K562 (cell line): ENCODE measurements around the gene MYH6. TPM values are rescaled to one million over a fixed set of nuclear protein-coding genes. Genes with fewer than 3 reads are reported as not detected.
A peak's percentile ranks its signal among the peaks of the same experiment; 100 is the strongest.

Source experiments
- ATAC-seq: fragments of 200-7000 bp; cut with Tn5 transposase; 3 replicates; pipeline ENCODE4 v1.9.1; 2020; ENCODE audit warnings: moderate library complexity
- BruUV-seq: library from RNA; stranded (reverse); fragments of 400-500 nt; replicated peaks from 2 replicates; lab custom pipeline; 2021; lab: Mats Ljungman, UMichigan
- CTCF ChIA-PET: fragments of 300-600 bp; formaldehyde crosslinking; extraction: SDS; loops from one replicate; lab custom pipeline; 2021; ENCODE audit warnings: low intra/inter-chr PET ratio; lab: Yijun Ruan, JAX
- POLR2A ChIA-PET: fragments of 300-600, 350-650 bp; sonication (Branson Sonifier 250); formaldehyde crosslinking; extraction: SDS; loops from one replicate; lab custom pipeline; 2021; ENCODE audit warnings: antibody characterized with exemption, inconsistent platforms; lab: Yijun Ruan, JAX
- DNase-seq, 4 experiments: peaks; one replicate each; pipeline versions ENCODE4 v3.0.0 to v3.0.0-alpha.2; 2011 to 2018; ENCODE audit warnings: low spot score in 3 of 4, mixed read lengths in 3 of 4; ENCODE audit errors: extremely low read depth in 1 of 4
- FAIRE-seq: peaks from 2 replicates; lab custom pipeline; 2011; peaks lifted over from hg19 to GRCh38; lab: Jason Lieb, UNC
- H2AFZ ChIP-seq: 2 replicates; pipeline ENCODE4 v1.6.0; 2011; ENCODE audit warnings: low read depth, low read length, control low read depth, inconsistent platforms
- H3K27ac ChIP-seq: fragments of 200-600 bp; 3 replicates; pipeline ENCODE4 v1.8.0; 2011; ENCODE audit warnings: low read depth, mild to moderate bottlenecking, control low read depth, inconsistent platforms, low read length, moderate library complexity, mixed read lengths; ENCODE audit errors: extremely low read depth
- H3K27me3 ChIP-seq, 2 experiments: fragments of 300-600 bp in 1 of 2; 2 replicates in 1 of 2; 3 replicates in 1 of 2; pipeline versions ENCODE4 v1.6.0 to v1.8.0; 2011; ENCODE audit warnings: inconsistent platforms in 2 of 2, low read length in 2 of 2, mild to moderate bottlenecking in 1 of 2, mixed read lengths in 1 of 2, moderate library complexity in 1 of 2; ENCODE audit not compliant: control insufficient read depth in 2 of 2, insufficient read depth in 2 of 2
- H3K36me3 ChIP-seq: fragments of 300-600 bp; 3 replicates; pipeline ENCODE4 v1.8.0; 2011; ENCODE audit warnings: mild to moderate bottlenecking, low read length, inconsistent platforms; ENCODE audit not compliant: control insufficient read depth, insufficient read depth
- H3K4me1 ChIP-seq, 2 experiments: fragments of 200-600 bp in 1 of 2; replicated peaks in 1 of 2; 2 replicates in 1 of 2; 3 replicates in 1 of 2; pipeline versions ENCODE4 v1.5.1 to v1.8.0; 2011; ENCODE audit warnings: inconsistent platforms in 2 of 2, low read length in 2 of 2, mild to moderate bottlenecking in 1 of 2, mixed read lengths in 1 of 2, moderate library complexity in 1 of 2; ENCODE audit not compliant: control insufficient read depth in 2 of 2, insufficient read depth in 2 of 2
- H3K4me2 ChIP-seq: 2 replicates; pipeline ENCODE4 v1.6.1; 2011; ENCODE audit warnings: low read length, control low read depth, inconsistent platforms, mixed read lengths; ENCODE audit not compliant: insufficient read depth
- H3K4me3 ChIP-seq: fragments of 200-600 bp; sonication (generic), shearing (Covaris generic); 2 replicates; pipeline ENCODE4 v1.5.1; 2016; ENCODE audit warnings: control low read depth, inconsistent platforms
- H3K79me2 ChIP-seq: fragments of 200-600 bp; 3 replicates; pipeline ENCODE4 v1.8.0; 2011; ENCODE audit warnings: low read length, inconsistent platforms; ENCODE audit not compliant: control insufficient read depth, insufficient read depth
- H3K9ac ChIP-seq, 2 experiments: 2 replicates each; pipeline versions ENCODE4 v1.6.0 to v1.6.1; 2011; ENCODE audit warnings: low read depth in 2 of 2, low read length in 2 of 2, control low read depth in 1 of 2, inconsistent platforms in 1 of 2, mild to moderate bottlenecking in 1 of 2, mixed read lengths in 1 of 2; ENCODE audit not compliant: insufficient read depth in 1 of 2
- H3K9me1 ChIP-seq: one replicate; pipeline ENCODE4 v1.6.0; 2011; ENCODE audit warnings: inconsistent platforms, mild to moderate bottlenecking, low read length, moderate library complexity; ENCODE audit not compliant: control insufficient read depth, insufficient read depth
- H3K9me3 ChIP-seq: replicated peaks from 2 replicates; pipeline ENCODE4 v1.5.1; 2011; ENCODE audit warnings: low read depth, low read length, inconsistent platforms; ENCODE audit not compliant: control insufficient read depth, insufficient read depth
- H4K20me1 ChIP-seq: replicated peaks from 2 replicates; pipeline ENCODE4 v1.6.1; 2011; ENCODE audit warnings: low read length, inconsistent platforms, mixed read lengths; ENCODE audit not compliant: control insufficient read depth, insufficient read depth
- CTCF ChIP-seq, 3 experiments: IDR thresholded peaks in 2 of 3; conservative IDR thresholded peaks in 1 of 3; 2 replicates each; pipeline ENCODE4 v1.5.1; 2011 to 2012; ENCODE audit warnings: low read length in 3 of 3, mild to moderate bottlenecking in 3 of 3, control low read depth in 2 of 3, improper control_type of control experiment in 1 of 3, inconsistent platforms in 1 of 3, low read depth in 1 of 3, mixed read lengths in 1 of 3, moderate library complexity in 1 of 3; ENCODE audit not compliant: insufficient read depth in 2 of 3
- TGIF2 ChIP-seq: sonication (generic); formaldehyde crosslinking; IDR thresholded peaks from 2 replicates; pipeline ENCODE4 v1.8.1; 2022; ENCODE audit warnings: mild to moderate bottlenecking, missing genetic modification reagents, moderate library complexity
- YY1 ChIP-seq, 3 experiments: IDR thresholded peaks; 2 replicates each; pipeline ENCODE4 v1.6.1; 2011; ENCODE audit warnings: low read length in 2 of 3, mild to moderate bottlenecking in 2 of 3, moderate library complexity in 2 of 3, borderline replicate concordance in 1 of 3, control low read depth in 1 of 3, low read depth in 1 of 3; ENCODE audit not compliant: insufficient read depth in 3 of 3, insufficient replicate concordance in 2 of 3, control insufficient read depth in 1 of 3, insufficient read length in 1 of 3; ENCODE audit errors: extremely low read depth in 1 of 3
- WGBS: fragments of 100-300 bp; shearing (Covaris generic); methylation state at CpG from one replicate; pipeline ENCODE4 v1.1.6; 2016; ENCODE audit warnings: low coverage, mixed read lengths; ENCODE audit not compliant: insufficient coverage; ENCODE audit errors: missing lambda C conversion rate; 5-methylcytosine and 5-hydroxymethylcytosine counted together
- in situ Hi-C: fragments of 300-500 bp; cut with MboI; formaldehyde crosslinking; loops from 4 replicates; pipeline ENCODE4 v1.15.0; 2018; ENCODE audit warnings: inconsistent platforms, mixed read lengths
- intact Hi-C: fragments of 100-400 bp; cut with micrococcal nuclease; formaldehyde crosslinking; loops from 2 replicates; pipeline ENCODE4 v1.14.2; 2022
- polyA plus RNA-seq, 8 experiments: library from polyadenylated mRNA; depleted of rRNA in 4 of 8; stranded (reverse) in 5 of 8; unstranded in 3 of 8; fragments of >200 nt; fragmentation: Nextera tagmentation in 2 of 8; fragmentation: Illumina TruSeq in 1 of 8; extraction: Ambion mirVana in 2 of 8; extraction: Trizol in 1 of 8; gene quantifications; 2 replicates each; pipeline versions ENCODE4 v1.2.1 to v1.2.3, GENCODE V29; 2011 to 2014; ENCODE audit warnings: inconsistent platforms in 1 of 8, missing spikeins in 1 of 8
- total RNA-seq, 7 experiments: library from RNA; depleted of rRNA in 6 of 7; stranded (reverse); fragments of >200 nt in 6 of 7; fragmentation: Illumina TruSeq in 2 of 7; extraction: Trizol in 2 of 7; gene quantifications; 2 replicates each; pipeline versions ENCODE4 v1.2.1 to v1.2.3, GENCODE V29; 2011 to 2021; ENCODE audit warnings: low replicate concordance in 1 of 7

MYH6 gene
- total and polyA plus RNA-seq, 9 of the 15 experiments (the other 6 are each of a cell fraction or from before 2014, with no cell fraction given): not detected

GRCh38 chr14:23344481-23344880 lies 63.6 kb downstream of the MYH6 start:
- Histone ChIP-seq H3K4me2 (no peak overlapping the region), H3K4me3 (no peak overlapping the region), H2AFZ (peak overlapping the region; percentile 78), H3K27ac (no peak overlapping the region), H3K9ac (no peak overlapping the region), H4K20me1 (no peaks in the 10 kb centered on the region), H3K4me1 (peaks cover 11 to 16% of the 10 kb centered on the region in 2 experiments; a peak in 4 of 5 replicates), H3K36me3 (no peaks in the 10 kb centered on the region), H3K79me2 (no peaks in the 10 kb centered on the region), H3K9me3 (no peaks in the 10 kb centered on the region), H3K9me1 (no peaks in the 10 kb centered on the region), H3K27me3 (no peaks in the 10 kb centered on the region)
- BruUV-seq: no TSS peak
- ATAC-seq (no peak), FAIRE-seq (no peak), DNase-seq (no peak)
- intact Hi-C loops (no loop called here), in situ Hi-C loops (no loop called here)
- TF ChIP-seq CTCF (IDR thresholded peaks at IDR 0.05 in 2 of 3, conservative IDR thresholded peaks at IDR 0.05 in 1 of 3; ENCODE audit: insufficient read depth in 2 of 3, low read depth in 1 of 3, low read length in 3 of 3): 0 out of 6 replicates have a peak, but pooled peaks of 1 of the 3 experiments have one; percentile 19
- TF ChIP-seq YY1 (IDR thresholded peaks at IDR 0.05; ENCODE audit: borderline replicate concordance in 1 of 3, control insufficient read depth in 1 of 3, extremely low read depth in 1 of 3, insufficient read depth in 3 of 3, insufficient read length in 1 of 3, insufficient replicate concordance in 2 of 3, low read depth in 1 of 3, low read length in 2 of 3): peak in 1 of 3 experiments; percentile 55
- TF ChIP-seq TGIF2 (CRISPR knock-in tag): no peak
- CTCF ChIA-PET: no interaction called here
- 41% methylated on average over 2 of the region's 3 CpGs for WGBS
- POLR2A ChIA-PET: interaction anchor here (0.7 kb wide), 1 partner anchor 65 kb away, joined by 3 read pairs; no protein-coding TSS in a partner anchor
